Liver (tissue), 9 donors: ENCODE results near the gene FAM151A. TPM values are rescaled to one million over a fixed set of nuclear protein-coding genes. Genes with fewer than 3 reads are reported as not detected.

Source experiments
- DNase-seq: peaks from one replicate; pipeline ENCODE4 v3.0.0-alpha.2; 2017; ENCODE audit warnings: low spot score
- H3K27ac ChIP-seq, 2 donors: one replicate each; pipeline ENCODE4 v1.7.0; 2013; ENCODE audit warnings: inconsistent platforms in 2 of 2, low read length in 2 of 2, control low read depth in 1 of 2, low read depth in 1 of 2, mild to moderate bottlenecking in 1 of 2
- H3K27me3 ChIP-seq, 4 donors: one replicate each; pipeline versions ENCODE4 v1.6.1 to v1.7.0; 2013; ENCODE audit warnings: low read length in 3 of 4, inconsistent platforms in 1 of 4, mild to moderate bottlenecking in 1 of 4, moderate library complexity in 1 of 4; ENCODE audit not compliant: control insufficient read depth in 4 of 4, insufficient read depth in 4 of 4
- H3K36me3 ChIP-seq, 4 donors: one replicate each; pipeline versions ENCODE4 v1.6.1 to v1.7.0; 2013; ENCODE audit warnings: low read length in 3 of 4, mild to moderate bottlenecking in 3 of 4, low read depth in 1 of 4, moderate library complexity in 1 of 4; ENCODE audit not compliant: control insufficient read depth in 4 of 4, insufficient read depth in 3 of 4
- H3K4me1 ChIP-seq, 4 donors: one replicate each; pipeline versions ENCODE4 v1.6.1 to v1.7.0; 2013; ENCODE audit warnings: low read length in 3 of 4, mild to moderate bottlenecking in 3 of 4, moderate library complexity in 1 of 4; ENCODE audit not compliant: control insufficient read depth in 4 of 4, insufficient read depth in 4 of 4
- H3K4me3 ChIP-seq, 3 donors: one replicate each; pipeline versions ENCODE4 v1.6.1 to v1.7.0; 2013; ENCODE audit warnings: low read length in 3 of 3, control low read depth in 1 of 3, low read depth in 1 of 3, mild to moderate bottlenecking in 1 of 3
- H3K9ac ChIP-seq, 2 donors: one replicate each; pipeline ENCODE4 v1.7.0; 2013; ENCODE audit warnings: low read length in 2 of 2, mild to moderate bottlenecking in 2 of 2, moderate library complexity in 2 of 2, control low read depth in 1 of 2, low read depth in 1 of 2
- H3K9me3 ChIP-seq, 4 donors: one replicate each; pipeline versions ENCODE4 v1.6.1 to v1.7.0; 2013; ENCODE audit warnings: low read length in 3 of 4; ENCODE audit not compliant: control insufficient read depth in 4 of 4
- EGR1 ChIP-seq, 2 donors: IDR thresholded peaks; 2 replicates each; pipeline ENCODE4 v1.6.1; 2016 to 2018; ENCODE audit warnings: antibody characterized with exemption in 2 of 2, low read depth in 2 of 2
- FOXA1 ChIP-seq: IDR thresholded peaks from 2 replicates; pipeline ENCODE4 v1.6.1; 2016; ENCODE audit warnings: antibody characterized with exemption
- FOXA2 ChIP-seq: IDR thresholded peaks from 2 replicates; pipeline ENCODE4 v1.6.1; 2016; ENCODE audit warnings: antibody characterized with exemption
- GABPA ChIP-seq, 2 donors: IDR thresholded peaks in 1 of 2; conservative IDR thresholded peaks in 1 of 2; 2 replicates each; pipeline ENCODE4 v1.6.1; 2016; ENCODE audit warnings: antibody characterized with exemption in 2 of 2, mild to moderate bottlenecking in 1 of 2, moderate library complexity in 1 of 2
- HNF4A ChIP-seq, 2 donors: conservative IDR thresholded peaks; 2 replicates each; pipeline ENCODE4 v1.6.1; 2016; ENCODE audit warnings: antibody characterized with exemption in 2 of 2, mild to moderate bottlenecking in 2 of 2
- HNF4G ChIP-seq: IDR thresholded peaks from 2 replicates; pipeline ENCODE4 v1.6.1; 2016; ENCODE audit warnings: antibody characterized with exemption
- JUND ChIP-seq, 2 donors: IDR thresholded peaks; 2 replicates each; pipeline ENCODE4 v1.6.1; 2016; ENCODE audit warnings: antibody characterized with exemption in 2 of 2
- NR2F2 ChIP-seq: IDR thresholded peaks from 2 replicates; pipeline ENCODE4 v1.6.1; 2016; ENCODE audit warnings: antibody characterized with exemption
- RAD21 ChIP-seq, 2 donors: IDR thresholded peaks; 2 replicates each; pipeline ENCODE4 v1.6.1; 2016; ENCODE audit warnings: antibody characterized with exemption in 2 of 2, mild to moderate bottlenecking in 2 of 2
- RXRA ChIP-seq, 2 donors: IDR thresholded peaks; 2 replicates each; pipeline ENCODE4 v1.6.1; 2017 to 2018; ENCODE audit warnings: antibody characterized with exemption in 2 of 2, mild to moderate bottlenecking in 1 of 2
- SP1 ChIP-seq: IDR thresholded peaks from 2 replicates; pipeline ENCODE4 v1.6.1; 2018; ENCODE audit warnings: antibody characterized with exemption, mild to moderate bottlenecking
- YY1 ChIP-seq: IDR thresholded peaks from 2 replicates; pipeline ENCODE4 v1.6.1; 2016; ENCODE audit warnings: antibody characterized with exemption, mild to moderate bottlenecking
- WGBS: extraction: QIAGEN DNeasy Blood & Tissue Kit; methylation state at CpG from one replicate; pipeline ENCODE4 v1.1.7; 2013; 5-methylcytosine and 5-hydroxymethylcytosine counted together
- polyA plus RNA-seq, 2 donors: library from polyadenylated mRNA; stranded (reverse) in 1 of 2; unstranded in 1 of 2; fragments of 200-250 nt in 1 of 2; fragments of >200 nt in 1 of 2; fragmentation: Nextera tagmentation in 1 of 2; extraction: Ambion mirVana in 1 of 2; gene quantifications; one replicate each; pipeline versions ENCODE4 v1.2.1 to v1.2.3, GENCODE V29; 2013 to 2015
- total RNA-seq, 2 donors: library from RNA; depleted of rRNA; stranded (reverse); fragments of >200 nt; gene quantifications; one replicate each; pipeline ENCODE4 v1.2.3, GENCODE V29; 2014
- TF ChIP-seq, protein P1 (sequence below): IDR thresholded peaks from 2 replicates; pipeline ENCODE4 v1.6.1; 2016; ENCODE audit warnings: antibody characterized with exemption
- TF ChIP-seq, protein P2 (sequence below): IDR thresholded peaks from 2 replicates; pipeline ENCODE4 v1.6.1; 2016; ENCODE audit warnings: antibody characterized with exemption
- TF ChIP-seq, protein P3 (sequence below): fragments of 150-350 bp; IDR thresholded peaks from 2 replicates; pipeline ENCODE4 v1.5.1; 2017; ENCODE audit warnings: improper control_type of control experiment, low read depth, low read length; ENCODE audit not compliant: missing input control
- TF ChIP-seq, protein P4 (sequence below): IDR thresholded peaks from 2 replicates; pipeline ENCODE4 v1.6.1; 2016; ENCODE audit warnings: antibody characterized with exemption, mild to moderate bottlenecking
- TF ChIP-seq, protein P5 (sequence below): IDR thresholded peaks from 2 replicates; pipeline ENCODE4 v1.6.1; 2016; ENCODE audit warnings: antibody characterized with exemption
- donor health status: healthy.
- donor health status: healthy.
- donor health status: healthy.
- donor health status: healthy.
- donor health status: healthy.

The FAM151A gene
- total and polyA plus RNA-seq, 4 donors = 1.5 to 25.1 (median 4.7) TPM

DNA sequence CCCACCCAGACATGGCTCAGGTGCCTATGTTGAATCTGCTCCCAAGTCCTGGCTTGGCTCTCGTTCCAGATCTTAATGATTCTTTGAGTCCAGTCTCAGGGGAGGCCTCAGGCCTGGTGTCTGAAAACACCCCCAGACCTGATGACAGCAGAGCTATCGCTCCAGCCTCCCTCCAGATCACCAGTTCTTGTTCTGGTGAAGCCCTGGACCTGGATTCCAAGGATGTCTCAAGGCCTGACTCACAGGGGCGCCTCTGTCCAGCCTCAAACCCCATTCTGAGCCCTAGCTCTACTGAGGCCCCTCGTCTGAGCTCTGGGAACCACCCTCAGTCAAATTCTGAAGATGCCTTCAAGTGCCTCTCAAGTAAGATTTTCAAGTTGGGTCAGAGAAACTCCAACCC is 29.7 kb upstream of the FAM151A start:
- 90% methylated on average over 4 of the region's 4 CpGs for WGBS
- H3K36me3 ChIP-seq = no peaks in the 10 kb centered on the region
- TF ChIP-seq RAD21 (IDR thresholded peaks at IDR 0.05) (no peak), FOXA2 (no peak), RXRA (IDR thresholded peaks at IDR 0.05) (no peak), NR2F2 (no peak), HNF4G (no peak), GABPA (IDR thresholded peaks at IDR 0.05 in 1 of 2, conservative IDR thresholded peaks at IDR 0.05 in 1 of 2) (no peak), FOXA1 (no peak), JUND (IDR thresholded peaks at IDR 0.05) (no peak), HNF4A (conservative IDR thresholded peaks at IDR 0.05) (no peak), YY1 (no peak), SP1 (no peak), EGR1 (IDR thresholded peaks at IDR 0.05; ENCODE audit: low read depth in 2 of 2) (no peak)
- TF ChIP-seq, protein P1, sequence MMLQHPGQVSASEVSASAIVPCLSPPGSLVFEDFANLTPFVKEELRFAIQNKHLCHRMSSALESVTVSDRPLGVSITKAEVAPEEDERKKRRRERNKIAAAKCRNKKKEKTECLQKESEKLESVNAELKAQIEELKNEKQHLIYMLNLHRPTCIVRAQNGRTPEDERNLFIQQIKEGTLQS = no peak
- TF ChIP-seq, protein P2, sequence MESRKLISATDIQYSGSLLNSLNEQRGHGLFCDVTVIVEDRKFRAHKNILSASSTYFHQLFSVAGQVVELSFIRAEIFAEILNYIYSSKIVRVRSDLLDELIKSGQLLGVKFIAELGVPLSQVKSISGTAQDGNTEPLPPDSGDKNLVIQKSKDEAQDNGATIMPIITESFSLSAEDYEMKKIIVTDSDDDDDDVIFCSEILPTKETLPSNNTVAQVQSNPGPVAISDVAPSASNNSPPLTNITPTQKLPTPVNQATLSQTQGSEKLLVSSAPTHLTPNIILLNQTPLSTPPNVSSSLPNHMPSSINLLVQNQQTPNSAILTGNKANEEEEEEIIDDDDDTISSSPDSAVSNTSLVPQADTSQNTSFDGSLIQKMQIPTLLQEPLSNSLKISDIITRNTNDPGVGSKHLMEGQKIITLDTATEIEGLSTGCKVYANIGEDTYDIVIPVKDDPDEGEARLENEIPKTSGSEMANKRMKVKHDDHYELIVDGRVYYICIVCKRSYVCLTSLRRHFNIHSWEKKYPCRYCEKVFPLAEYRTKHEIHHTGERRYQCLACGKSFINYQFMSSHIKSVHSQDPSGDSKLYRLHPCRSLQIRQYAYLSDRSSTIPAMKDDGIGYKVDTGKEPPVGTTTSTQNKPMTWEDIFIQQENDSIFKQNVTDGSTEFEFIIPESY = no peak
- TF ChIP-seq, protein P3, sequence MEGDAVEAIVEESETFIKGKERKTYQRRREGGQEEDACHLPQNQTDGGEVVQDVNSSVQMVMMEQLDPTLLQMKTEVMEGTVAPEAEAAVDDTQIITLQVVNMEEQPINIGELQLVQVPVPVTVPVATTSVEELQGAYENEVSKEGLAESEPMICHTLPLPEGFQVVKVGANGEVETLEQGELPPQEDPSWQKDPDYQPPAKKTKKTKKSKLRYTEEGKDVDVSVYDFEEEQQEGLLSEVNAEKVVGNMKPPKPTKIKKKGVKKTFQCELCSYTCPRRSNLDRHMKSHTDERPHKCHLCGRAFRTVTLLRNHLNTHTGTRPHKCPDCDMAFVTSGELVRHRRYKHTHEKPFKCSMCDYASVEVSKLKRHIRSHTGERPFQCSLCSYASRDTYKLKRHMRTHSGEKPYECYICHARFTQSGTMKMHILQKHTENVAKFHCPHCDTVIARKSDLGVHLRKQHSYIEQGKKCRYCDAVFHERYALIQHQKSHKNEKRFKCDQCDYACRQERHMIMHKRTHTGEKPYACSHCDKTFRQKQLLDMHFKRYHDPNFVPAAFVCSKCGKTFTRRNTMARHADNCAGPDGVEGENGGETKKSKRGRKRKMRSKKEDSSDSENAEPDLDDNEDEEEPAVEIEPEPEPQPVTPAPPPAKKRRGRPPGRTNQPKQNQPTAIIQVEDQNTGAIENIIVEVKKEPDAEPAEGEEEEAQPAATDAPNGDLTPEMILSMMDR = no peak
- TF ChIP-seq, protein P4, sequence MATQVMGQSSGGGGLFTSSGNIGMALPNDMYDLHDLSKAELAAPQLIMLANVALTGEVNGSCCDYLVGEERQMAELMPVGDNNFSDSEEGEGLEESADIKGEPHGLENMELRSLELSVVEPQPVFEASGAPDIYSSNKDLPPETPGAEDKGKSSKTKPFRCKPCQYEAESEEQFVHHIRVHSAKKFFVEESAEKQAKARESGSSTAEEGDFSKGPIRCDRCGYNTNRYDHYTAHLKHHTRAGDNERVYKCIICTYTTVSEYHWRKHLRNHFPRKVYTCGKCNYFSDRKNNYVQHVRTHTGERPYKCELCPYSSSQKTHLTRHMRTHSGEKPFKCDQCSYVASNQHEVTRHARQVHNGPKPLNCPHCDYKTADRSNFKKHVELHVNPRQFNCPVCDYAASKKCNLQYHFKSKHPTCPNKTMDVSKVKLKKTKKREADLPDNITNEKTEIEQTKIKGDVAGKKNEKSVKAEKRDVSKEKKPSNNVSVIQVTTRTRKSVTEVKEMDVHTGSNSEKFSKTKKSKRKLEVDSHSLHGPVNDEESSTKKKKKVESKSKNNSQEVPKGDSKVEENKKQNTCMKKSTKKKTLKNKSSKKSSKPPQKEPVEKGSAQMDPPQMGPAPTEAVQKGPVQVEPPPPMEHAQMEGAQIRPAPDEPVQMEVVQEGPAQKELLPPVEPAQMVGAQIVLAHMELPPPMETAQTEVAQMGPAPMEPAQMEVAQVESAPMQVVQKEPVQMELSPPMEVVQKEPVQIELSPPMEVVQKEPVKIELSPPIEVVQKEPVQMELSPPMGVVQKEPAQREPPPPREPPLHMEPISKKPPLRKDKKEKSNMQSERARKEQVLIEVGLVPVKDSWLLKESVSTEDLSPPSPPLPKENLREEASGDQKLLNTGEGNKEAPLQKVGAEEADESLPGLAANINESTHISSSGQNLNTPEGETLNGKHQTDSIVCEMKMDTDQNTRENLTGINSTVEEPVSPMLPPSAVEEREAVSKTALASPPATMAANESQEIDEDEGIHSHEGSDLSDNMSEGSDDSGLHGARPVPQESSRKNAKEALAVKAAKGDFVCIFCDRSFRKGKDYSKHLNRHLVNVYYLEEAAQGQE = no peak
- TF ChIP-seq, protein P5, sequence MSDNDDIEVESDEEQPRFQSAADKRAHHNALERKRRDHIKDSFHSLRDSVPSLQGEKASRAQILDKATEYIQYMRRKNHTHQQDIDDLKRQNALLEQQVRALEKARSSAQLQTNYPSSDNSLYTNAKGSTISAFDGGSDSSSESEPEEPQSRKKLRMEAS = no peak
- no peak overlapping the region for H3K27ac ChIP-seq
- no peak for DNase-seq
- H3K4me3 ChIP-seq = no peak overlapping the region
- no peaks in the 10 kb centered on the region for H3K9me3 ChIP-seq
- no peak overlapping the region for H3K9ac ChIP-seq
- H3K27me3 ChIP-seq = no peaks in the 10 kb centered on the region
- H3K4me1 ChIP-seq = peaks cover 13 to 62% (median 58%) of the 10 kb centered on the region in 4 donors

DNA sequence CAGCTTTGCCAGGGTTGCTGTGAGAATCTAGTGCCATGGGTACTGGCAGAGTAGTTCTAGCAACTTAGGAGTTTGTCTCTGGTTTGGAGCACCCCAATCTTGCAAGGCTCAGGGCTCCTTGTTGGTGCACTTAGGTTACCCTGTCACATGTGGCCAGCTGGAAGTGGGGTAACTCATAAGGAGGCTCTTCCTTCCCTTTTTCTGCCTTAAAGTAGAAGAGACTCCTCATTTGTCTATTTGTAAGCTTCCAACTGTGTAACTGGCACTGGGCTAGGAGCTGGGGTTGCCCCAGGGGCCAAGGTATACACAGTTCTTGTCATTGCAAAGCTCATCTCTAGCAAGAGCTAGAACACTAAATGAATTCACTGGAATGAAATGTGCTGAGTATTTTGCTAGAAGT is 28.8 kb upstream of the FAM151A start:
- peaks cover 13 to 61% (median 57%) of the 10 kb centered on the region in 4 donors for H3K4me1 ChIP-seq
- peak overlapping the region in 2 of 3 donors; percentile 1 to 54 for H3K4me3 ChIP-seq
- no peak overlapping the region for H3K9ac ChIP-seq
- TF ChIP-seq, protein P5 = no peak
- peak; percentile 36 to 44 for TF ChIP-seq HNF4A (conservative IDR thresholded peaks at IDR 0.05)
- H3K9me3 ChIP-seq = no peaks in the 10 kb centered on the region
- H3K36me3 ChIP-seq = no peaks in the 10 kb centered on the region
- H3K27me3 ChIP-seq = no peaks in the 10 kb centered on the region
- peak overlapping the region in 1 of 2 donors; percentile 10 for H3K27ac ChIP-seq
- no peak for DNase-seq
